Measurements from ENCODE around the gene TRIM9.

Gene TRIM9

GRCh38 chr14:50979941-50980850, 114.7 kb downstream of the TRIM9 start:
- in situ Hi-C loops (cut with HindIII; ENCODE audit: low pct_unique_long_range_greater_than_20kb, low sequenced_read_pairs), result no loop called here
- no peak for DNase-seq (ENCODE audit: low read depth in 1 of 2, low spot score in 1 of 2)
- no peak for TF ChIP-seq JUND (IDR thresholded peaks at IDR 0.05; ENCODE audit: low read depth)

GRCh38 chr14:50978888-50979287, 116.0 kb downstream of the TRIM9 start:
- in situ Hi-C loops (cut with HindIII; ENCODE audit: low pct_unique_long_range_greater_than_20kb, low sequenced_read_pairs), result no loop called here
- DNase-seq (ENCODE audit: low read depth in 1 of 2, low spot score in 1 of 2), result no peak
- no peak for TF ChIP-seq JUND (IDR thresholded peaks at IDR 0.05; ENCODE audit: low read depth)

- no peak for DNase-seq (ENCODE audit: low read depth in 1 of 2, low spot score in 1 of 2)
- no peak for TF ChIP-seq JUND (IDR thresholded peaks at IDR 0.05; ENCODE audit: low read depth)
- in situ Hi-C loops (cut with HindIII; ENCODE audit: low pct_unique_long_range_greater_than_20kb, low sequenced_read_pairs), result no loop called here
Measured at GRCh38 chr14:50978529-50978871, 116.4 kb downstream of the TRIM9 start.

- DNase-seq (ENCODE audit: low read depth in 1 of 2, low spot score in 1 of 2), result no peak
- in situ Hi-C loops (cut with HindIII; ENCODE audit: low pct_unique_long_range_greater_than_20kb, low sequenced_read_pairs), result no loop called here
- TF ChIP-seq JUND (IDR thresholded peaks at IDR 0.05; ENCODE audit: low read depth), result no peak
Measured at GRCh38 chr14:50977863-50978528, 116.9 kb downstream of the TRIM9 start.

- DNase-seq (ENCODE audit: low read depth in 1 of 2, low spot score in 1 of 2), result peak in 1 of 2 experiments; percentile 20
- no peak for TF ChIP-seq JUND (IDR thresholded peaks at IDR 0.05; ENCODE audit: low read depth)
- in situ Hi-C loops (cut with HindIII; ENCODE audit: low pct_unique_long_range_greater_than_20kb, low sequenced_read_pairs), result no loop called here
Measured at GRCh38 chr14:50974118-50974517, 120.8 kb downstream of the TRIM9 start.

GRCh38 chr14:50972734-50973133, 122.2 kb downstream of the TRIM9 start:
- TF ChIP-seq JUND (IDR thresholded peaks at IDR 0.05; ENCODE audit: low read depth), result no peak
- in situ Hi-C loops (cut with HindIII; ENCODE audit: low pct_unique_long_range_greater_than_20kb, low sequenced_read_pairs), result no loop called here
- DNase-seq (ENCODE audit: low read depth in 1 of 2, low spot score in 1 of 2), result no peak

- DNase-seq (ENCODE audit: low read depth in 1 of 2, low spot score in 1 of 2), result no peak
- TF ChIP-seq JUND (IDR thresholded peaks at IDR 0.05; ENCODE audit: low read depth), result no peak
- in situ Hi-C loops (cut with HindIII; ENCODE audit: low pct_unique_long_range_greater_than_20kb, low sequenced_read_pairs), result no loop called here
Measured at GRCh38 chr14:50970886-50971781, 123.8 kb downstream of the TRIM9 start.

GRCh38 chr14:50967790-50968189, 127.1 kb downstream of the TRIM9 start:
- no peak for DNase-seq (ENCODE audit: low read depth in 1 of 2, low spot score in 1 of 2)
- in situ Hi-C loops (cut with HindIII; ENCODE audit: low pct_unique_long_range_greater_than_20kb, low sequenced_read_pairs), result no loop called here
- no peak for TF ChIP-seq JUND (IDR thresholded peaks at IDR 0.05; ENCODE audit: low read depth)

- DNase-seq (ENCODE audit: low read depth in 1 of 2, low spot score in 1 of 2), result no peak
- no peak for TF ChIP-seq JUND (IDR thresholded peaks at IDR 0.05; ENCODE audit: low read depth)
- in situ Hi-C loops (cut with HindIII; ENCODE audit: low pct_unique_long_range_greater_than_20kb, low sequenced_read_pairs), result no loop called here
Measured at GRCh38 chr14:50967103-50967502, 127.8 kb downstream of the TRIM9 start.

- in situ Hi-C loops (cut with HindIII; ENCODE audit: low pct_unique_long_range_greater_than_20kb, low sequenced_read_pairs), result no loop called here
- no peak for TF ChIP-seq JUND (IDR thresholded peaks at IDR 0.05; ENCODE audit: low read depth)
- peak in 1 of 2 experiments; percentile 66 for DNase-seq (ENCODE audit: low read depth in 1 of 2, low spot score in 1 of 2)
Measured at GRCh38 chr14:50964683-50965390, 130.1 kb downstream of the TRIM9 start.

GRCh38 chr14:50963919-50964318, 131.0 kb downstream of the TRIM9 start:
- no peak for TF ChIP-seq JUND (IDR thresholded peaks at IDR 0.05; ENCODE audit: low read depth)
- in situ Hi-C loops (cut with HindIII; ENCODE audit: low pct_unique_long_range_greater_than_20kb, low sequenced_read_pairs), result no loop called here

More at GRCh38 chr14:50963919-50964318, 131.0 kb downstream of the TRIM9 start:
- no peak for DNase-seq (ENCODE audit: low read depth in 1 of 2, low spot score in 1 of 2)
